ENCODE results near the gene MYL10. TPM values are rescaled to one million over a fixed set of nuclear protein-coding genes. Genes with fewer than 3 reads are reported as not detected.

MYL10 gene
- total and polyA plus RNA-seq, 2 of the 8 experiments (the other 6 are each of a cell fraction or from before 2014, with no cell fraction given) = 0.18 TPM; not detected in 1

- Histone ChIP-seq H3K79me2 (ENCODE audit: control insufficient read depth in 1 of 2, insufficient read depth in 2 of 2, low read length in 2 of 2) (no peaks in the 10 kb centered on the region), H4K5ac (ENCODE audit: insufficient read length, low read depth, low read length) (no peak overlapping the region), H3K9ac (replicated peaks in 1 of 4; ENCODE audit: extremely low read depth in 1 of 4, low read depth in 3 of 4, low read length in 3 of 4) (no peak overlapping the region), H3K9me3 (ENCODE audit: insufficient read depth in 2 of 2, low read depth in 1 of 2, low read length in 1 of 2) (peaks cover 0 to 2% of the 10 kb centered on the region in 2 experiments; a peak in 1 of 4 replicates), H2BK15ac (ENCODE audit: low read length) (no peak overlapping the region), H3K27me3 (replicated peaks in 1 of 4; ENCODE audit: control insufficient read depth in 3 of 4, extremely low read depth in 1 of 4, insufficient read depth in 3 of 4, low read length in 3 of 4) (no peaks in the 10 kb centered on the region), H2BK120ac (replicated peaks; ENCODE audit: low read depth, low read length) (no peak overlapping the region), H4K20me1 (replicated peaks in 1 of 2; ENCODE audit: control insufficient read depth in 1 of 2, insufficient read depth in 2 of 2, low read length in 2 of 2) (no peaks in the 10 kb centered on the region), H3K23ac (ENCODE audit: insufficient read length) (no peak overlapping the region), H2BK20ac (ENCODE audit: low read length) (no peak overlapping the region), H3K79me1 (ENCODE audit: low read depth, low read length) (no peaks in the 10 kb centered on the region), H3K18ac (ENCODE audit: extremely low read depth, low read length) (no peak overlapping the region), H2BK12ac (ENCODE audit: low read depth, low read length) (no peak overlapping the region), H3K56ac (replicated peaks; ENCODE audit: insufficient read length, low read depth, low read length) (no peak overlapping the region), H3K4me2 (ENCODE audit: insufficient read depth in 1 of 2, low read depth in 2 of 2, low read length in 2 of 2) (no peak overlapping the region), H3K4me1 (replicated peaks in 1 of 4; ENCODE audit: control insufficient read depth in 3 of 4, insufficient read depth in 4 of 4, low read length in 3 of 4) (peaks cover 0 to 17% (median 7%) of the 10 kb centered on the region in 4 experiments; a peak in 6 of 7 replicates), H4K8ac (ENCODE audit: extremely low read depth, insufficient read depth, low read length) (no peak overlapping the region), H3K4ac (replicated peaks; ENCODE audit: insufficient read length, low read depth, low read length) (no peak overlapping the region), H2AFZ (ENCODE audit: low read length) (no peak overlapping the region), H3K27ac (ENCODE audit: low read depth, low read length) (no peak overlapping the region), H3K36me3 (ENCODE audit: control insufficient read depth in 2 of 4, insufficient read depth in 4 of 4, low read length in 3 of 4) (no peaks in the 10 kb centered on the region), H3K14ac (ENCODE audit: insufficient read length) (no peak overlapping the region), H2BK5ac (ENCODE audit: low read depth, low read length) (no peak overlapping the region), H2AK5ac (ENCODE audit: low read depth, low read length) (no peak overlapping the region), H3K23me2 (ENCODE audit: low read depth, low read length) (no peaks in the 10 kb centered on the region), H4K91ac (replicated peaks; ENCODE audit: insufficient read length, low read length) (no peak overlapping the region), H3K4me3 (ENCODE audit: extremely low read depth in 1 of 4, insufficient read depth in 2 of 4, low read depth in 3 of 4, low read length in 4 of 4) (no peak overlapping the region)
- CTCF ChIA-PET (ENCODE audit: partially characterized antibody) = interaction anchor here (0.6 to 3.2 kb wide), 15 partner anchors 12 to 660 kb away, joined by 3 to 15 read pairs (median 3); no protein-coding TSS in a partner anchor
- POLR2A ChIA-PET (ENCODE audit: partially characterized antibody) = interaction anchor here (1.0 to 2.0 kb wide), 3 partner anchors 11 to 64 kb away, joined by 3 to 4 read pairs (median 4); no protein-coding TSS in a partner anchor
- no peak for FAIRE-seq
- no peak for DNase-seq (ENCODE audit: low read depth in 1 of 2, low spot score in 2 of 2)
- TF ChIP-seq ASH2L (IDR thresholded peaks at IDR 0.05; ENCODE audit: low read length) (no peak), EZH2 (IDR thresholded peaks at IDR 0.05; ENCODE audit: low read depth, low read length, severe bottlenecking) (no peak), USF2 (IDR thresholded peaks at IDR 0.05; ENCODE audit: low read length) (no peak), MAX (IDR thresholded peaks at IDR 0.05) (no peak), JUND (IDR thresholded peaks at IDR 0.05; ENCODE audit: low read length) (no peak), CREB1 (IDR thresholded peaks at IDR 0.05) (no peak)
- 89% methylated on average over 3 of the region's 3 CpGs; no CpG with 5 or more reads in 1 of the 2 experiments for WGBS, 2 experiments (ENCODE audit: extremely low coverage in 1 of 2, insufficient coverage in 1 of 2, insufficient read length in 1 of 2, insufficient replicate concordance in 2 of 2, low coverage in 1 of 2, low lambda C conversion rate in 2 of 2, missing lambda C conversion rate in 1 of 2)
Observed at GRCh38 chr7:101667399-101667798, 38.3 kb upstream of the MYL10 start.
